Mesenchymal stem cell (in vitro differentiated cells and primary cell): ENCODE results near the gene BMAL2.
A peak's percentile ranks its signal among the peaks of the same experiment; 100 is the strongest.

ENCODE experiments used
- DNase-seq: peaks from one replicate; pipeline ENCODE4 v3.0.0-alpha.2; 2013
- H2AFZ ChIP-seq: one replicate; pipeline ENCODE4 v1.6.1; 2013; ENCODE audit warnings: low read depth, mild to moderate bottlenecking, control low read depth, inconsistent platforms, low read length, moderate library complexity
- H2AK5ac ChIP-seq: 2 replicates; pipeline ENCODE4 v1.6.1; 2013; ENCODE audit warnings: low read length, moderate library complexity, mild to moderate bottlenecking, inconsistent platforms; ENCODE audit not compliant: severe bottlenecking
- H2BK120ac ChIP-seq: one replicate; pipeline ENCODE4 v1.6.1; 2013; ENCODE audit warnings: low read depth, mild to moderate bottlenecking, inconsistent platforms, low read length, moderate library complexity
- H2BK12ac ChIP-seq, 2 experiments: one replicate each; pipeline ENCODE4 v1.6.1; 2013; ENCODE audit warnings: inconsistent platforms in 2 of 2, low read length in 2 of 2, mild to moderate bottlenecking in 2 of 2, moderate library complexity in 2 of 2, control low read depth in 1 of 2
- H2BK15ac ChIP-seq: one replicate; pipeline ENCODE4 v1.6.1; 2013; ENCODE audit warnings: mild to moderate bottlenecking, low read depth, inconsistent platforms; ENCODE audit not compliant: poor library complexity, severe bottlenecking
- H2BK5ac ChIP-seq: 2 replicates; pipeline ENCODE4 v1.6.1; 2013; ENCODE audit warnings: low read depth, mild to moderate bottlenecking, low read length, control low read depth, inconsistent platforms; ENCODE audit not compliant: poor library complexity, severe bottlenecking
- H3K14ac ChIP-seq, 2 experiments: one replicate each; pipeline ENCODE4 v1.6.1; 2013; ENCODE audit warnings: inconsistent platforms in 2 of 2, low read length in 2 of 2, control low read depth in 1 of 2, mild to moderate bottlenecking in 1 of 2, moderate library complexity in 1 of 2
- H3K18ac ChIP-seq, 2 experiments: one replicate each; pipeline ENCODE4 v1.6.1; 2013; ENCODE audit warnings: inconsistent platforms in 2 of 2, low read length in 2 of 2, control low read depth in 1 of 2, low read depth in 1 of 2, mild to moderate bottlenecking in 1 of 2
- H3K23ac ChIP-seq, 2 experiments: one replicate each; pipeline ENCODE4 v1.6.1; 2013; ENCODE audit warnings: inconsistent platforms in 2 of 2, low read length in 2 of 2, mild to moderate bottlenecking in 2 of 2, moderate library complexity in 2 of 2, control low read depth in 1 of 2
- H3K27ac ChIP-seq: 2 replicates; pipeline ENCODE4 v1.5.1; 2013; ENCODE audit warnings: mild to moderate bottlenecking, moderate library complexity, low read length, control low read depth, inconsistent platforms; ENCODE audit not compliant: poor library complexity, severe bottlenecking
- H3K27me3 ChIP-seq, 2 experiments: 2 replicates each; pipeline versions ENCODE4 v1.6.1 to v1.7.0; 2013; ENCODE audit warnings: low read length in 2 of 2, mild to moderate bottlenecking in 2 of 2, moderate library complexity in 2 of 2, control low read depth in 1 of 2, inconsistent platforms in 1 of 2; ENCODE audit not compliant: control insufficient read depth in 1 of 2, insufficient read depth in 1 of 2
- H3K36me3 ChIP-seq, 2 experiments: 2 replicates each; pipeline versions ENCODE4 v1.6.1 to v1.7.0; 2013; ENCODE audit warnings: low read length in 2 of 2, control low read depth in 1 of 2, inconsistent platforms in 1 of 2, low read depth in 1 of 2, mild to moderate bottlenecking in 1 of 2; ENCODE audit not compliant: insufficient read depth in 2 of 2, control insufficient read depth in 1 of 2
- H3K4ac ChIP-seq, 2 experiments: one replicate each; pipeline ENCODE4 v1.6.1; 2013; ENCODE audit warnings: inconsistent platforms in 2 of 2, low read length in 2 of 2, mild to moderate bottlenecking in 2 of 2, moderate library complexity in 2 of 2, control low read depth in 1 of 2, low read depth in 1 of 2
- H3K4me1 ChIP-seq: 2 replicates; pipeline ENCODE4 v1.6.1; 2013; ENCODE audit warnings: low read depth, low read length, control low read depth; ENCODE audit not compliant: control insufficient read depth, insufficient read depth
- H3K4me2 ChIP-seq: 2 replicates; pipeline ENCODE4 v1.6.1; 2013; ENCODE audit warnings: low read length, mild to moderate bottlenecking, inconsistent platforms; ENCODE audit not compliant: poor library complexity, severe bottlenecking
- H3K4me3 ChIP-seq, 2 experiments: 2 replicates each; pipeline versions ENCODE4 v1.5.1 to v1.7.0; 2013; ENCODE audit warnings: low read length in 2 of 2, mild to moderate bottlenecking in 2 of 2, control low read depth in 1 of 2, low read depth in 1 of 2; ENCODE audit not compliant: insufficient read depth in 1 of 2
- H3K79me1 ChIP-seq: replicated peaks from 2 replicates; pipeline ENCODE4 v1.6.1; 2013; ENCODE audit warnings: mild to moderate bottlenecking, control low read depth, low read length, inconsistent platforms; ENCODE audit not compliant: poor library complexity, severe bottlenecking
- H3K9ac ChIP-seq: 2 replicates; pipeline ENCODE4 v1.7.0; 2013; ENCODE audit warnings: mild to moderate bottlenecking, low read length, moderate library complexity
- H3K9me3 ChIP-seq: 2 replicates; pipeline ENCODE4 v1.7.0; 2013; ENCODE audit warnings: mild to moderate bottlenecking, low read length; ENCODE audit not compliant: control insufficient read depth
- H4K8ac ChIP-seq: one replicate; pipeline ENCODE4 v1.6.1; 2013; ENCODE audit warnings: inconsistent platforms, mild to moderate bottlenecking, low read length, moderate library complexity
- H4K91ac ChIP-seq: one replicate; pipeline ENCODE4 v1.6.1; 2013; ENCODE audit warnings: mild to moderate bottlenecking, low read length, inconsistent platforms
- WGBS: methylation state at CpG from one replicate; pipeline ENCODE4 v1.1.7; 2013; ENCODE audit warnings: mixed read lengths; 5-methylcytosine and 5-hydroxymethylcytosine counted together

BMAL2 gene

GRCh38 chr12:27337376-27337775 is 4.7 kb downstream of the BMAL2 start:
- no peak for DNase-seq
- H3K9me3 ChIP-seq, result no peaks in the 10 kb centered on the region
- no peak overlapping the region for H3K4me2 ChIP-seq
- H2BK120ac ChIP-seq, result no peak overlapping the region
- H3K36me3 ChIP-seq, result no peaks in the 10 kb centered on the region
- no peak overlapping the region for H3K27ac ChIP-seq
- no peak overlapping the region for H3K4ac ChIP-seq
- no peak overlapping the region for H2BK15ac ChIP-seq
- no peak overlapping the region for H3K18ac ChIP-seq
- no peak overlapping the region for H2AFZ ChIP-seq
- H2AK5ac ChIP-seq, result no peak overlapping the region
- no peak overlapping the region for H4K91ac ChIP-seq
- H3K4me3 ChIP-seq, result no peak overlapping the region
- H3K79me1 ChIP-seq, result peaks cover 7% of the 10 kb centered on the region
- no peaks in the 10 kb centered on the region for H3K27me3 ChIP-seq
- 86% methylated on average over 1 of the region's 1 CpG for WGBS
- peaks cover 9% of the 10 kb centered on the region for H3K4me1 ChIP-seq
- no peak overlapping the region for H4K8ac ChIP-seq
- no peak overlapping the region for H3K14ac ChIP-seq
- H2BK5ac ChIP-seq, result no peak overlapping the region
- no peak overlapping the region for H2BK12ac ChIP-seq
- H3K23ac ChIP-seq, result no peak overlapping the region
- H3K9ac ChIP-seq, result no peak overlapping the region

DNA sequence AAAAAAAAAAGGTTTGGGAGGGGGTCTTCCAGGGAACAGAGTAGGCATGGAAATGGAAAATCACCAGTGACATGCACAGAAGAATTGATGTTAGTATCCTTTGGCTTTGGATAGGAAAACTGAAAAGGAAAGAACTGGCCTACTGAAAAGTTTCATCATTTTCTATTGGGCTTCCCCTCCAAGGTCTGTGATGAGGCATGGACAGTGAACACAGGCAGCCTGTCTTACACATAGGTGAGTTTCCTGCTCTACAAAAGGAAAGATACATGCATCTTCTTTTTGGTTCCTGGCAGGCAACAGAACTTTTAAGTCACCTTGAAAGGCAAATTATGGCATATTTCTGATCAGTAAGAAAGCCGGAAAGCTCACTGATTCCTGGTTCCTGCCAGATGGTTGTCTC is 5.8 kb downstream of the BMAL2 start:
- Histone ChIP-seq H3K4me2 (no peak overlapping the region), H3K79me1 (peaks cover 9% of the 10 kb centered on the region), H2BK15ac (peak overlapping the region; percentile 7), H3K27ac (no peak overlapping the region), H4K8ac (no peak overlapping the region), H3K23ac (no peak overlapping the region), H2AFZ (no peak overlapping the region), H3K4me3 (no peak overlapping the region), H3K4ac (no peak overlapping the region), H4K91ac (no peak overlapping the region), H3K36me3 (no peaks in the 10 kb centered on the region), H2BK120ac (no peak overlapping the region), H3K4me1 (peaks cover under 1% of the 10 kb centered on the region), H3K18ac (no peak overlapping the region), H2BK12ac (no peak overlapping the region), H3K14ac (no peak overlapping the region), H3K9ac (no peak overlapping the region), H3K9me3 (no peaks in the 10 kb centered on the region), H2AK5ac (no peak overlapping the region), H3K27me3 (no peaks in the 10 kb centered on the region), H2BK5ac (no peak overlapping the region)
- no peak for DNase-seq
- WGBS, result 93% methylated on average over 1 of the region's 1 CpG

DNA sequence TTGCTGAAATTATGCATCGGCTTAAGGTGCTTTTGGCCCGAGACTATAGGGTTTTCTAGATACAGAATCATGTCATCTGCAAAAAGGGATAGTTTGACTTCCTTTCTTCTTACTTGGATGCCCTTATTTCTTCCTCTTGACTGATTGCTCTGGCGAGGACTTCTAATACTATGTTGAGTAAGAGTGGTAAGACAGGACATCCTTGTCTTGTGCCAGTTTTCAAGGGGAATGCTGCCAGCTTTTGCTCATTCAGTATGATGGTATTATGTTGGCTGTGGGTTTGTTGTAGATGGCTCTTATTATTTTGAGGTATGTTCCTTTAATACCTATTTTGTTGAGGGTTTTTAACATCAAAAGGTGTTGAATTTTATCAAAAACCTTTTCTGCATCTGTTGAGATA is 8.3 kb downstream of the BMAL2 start:
- Histone ChIP-seq H3K4me2 (no peak overlapping the region), H2BK120ac (no peak overlapping the region)
- 97% methylated on average over 3 of the region's 3 CpGs for WGBS

DNA sequence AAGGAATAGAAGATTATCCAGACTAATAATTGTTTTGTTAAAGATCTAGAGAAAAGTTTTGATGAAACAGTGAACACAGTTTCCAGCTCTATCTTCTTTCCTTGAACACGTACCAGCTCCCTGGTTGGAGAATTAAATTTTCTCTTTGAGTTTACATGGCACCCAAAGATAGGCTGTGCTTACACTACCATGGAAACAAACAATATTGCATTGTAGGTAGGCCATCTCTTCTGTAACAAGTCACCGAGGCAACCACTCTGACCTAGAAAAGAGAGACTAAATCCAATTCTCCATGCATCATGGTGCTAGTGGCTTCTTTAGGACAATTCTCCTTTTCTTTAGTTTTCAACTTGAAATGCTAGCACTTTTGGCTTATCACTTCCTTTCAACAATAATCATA is 9.9 kb downstream of the BMAL2 start:
- no peak overlapping the region for H2AK5ac ChIP-seq
- no peak overlapping the region for H2BK15ac ChIP-seq
- H2BK5ac ChIP-seq, result no peak overlapping the region
- WGBS, result 98% methylated on average over 2 of the region's 2 CpGs
- no peaks in the 10 kb centered on the region for H3K4me1 ChIP-seq
- H3K36me3 ChIP-seq, result no peaks in the 10 kb centered on the region
- no peaks in the 10 kb centered on the region for H3K9me3 ChIP-seq
- no peak overlapping the region for H3K4me3 ChIP-seq
- no peak overlapping the region for H4K91ac ChIP-seq
- H3K27ac ChIP-seq, result no peak overlapping the region
- no peak overlapping the region for H2BK120ac ChIP-seq
- no peak for DNase-seq
- H2BK12ac ChIP-seq, result no peak overlapping the region
- peaks cover 11% of the 10 kb centered on the region for H3K79me1 ChIP-seq
- no peak overlapping the region for H3K23ac ChIP-seq
- H3K14ac ChIP-seq, result no peak overlapping the region
- H3K4me2 ChIP-seq, result no peak overlapping the region
- H3K9ac ChIP-seq, result peak overlapping the region; percentile 77
- no peak overlapping the region for H2AFZ ChIP-seq
- no peaks in the 10 kb centered on the region for H3K27me3 ChIP-seq
- H3K18ac ChIP-seq, result no peak overlapping the region
- H4K8ac ChIP-seq, result no peak overlapping the region
- no peak overlapping the region for H3K4ac ChIP-seq

More for the DNA sequence above, 8.3 kb downstream of the BMAL2 start:
- Histone ChIP-seq H2BK12ac (no peak overlapping the region), H3K18ac (no peak overlapping the region), H2BK5ac (no peak overlapping the region), H3K9me3 (no peaks in the 10 kb centered on the region), H4K91ac (no peak overlapping the region), H3K23ac (no peak overlapping the region), H3K27me3 (no peaks in the 10 kb centered on the region), H3K27ac (no peak overlapping the region), H4K8ac (no peak overlapping the region), H3K4me1 (no peaks in the 10 kb centered on the region), H2AFZ (no peak overlapping the region), H3K4ac (no peak overlapping the region), H2BK15ac (no peak overlapping the region), H3K4me3 (no peak overlapping the region), H3K9ac (no peak overlapping the region), H3K36me3 (no peaks in the 10 kb centered on the region), H3K14ac (no peak overlapping the region), H3K79me1 (peaks cover 11% of the 10 kb centered on the region), H2AK5ac (no peak overlapping the region)
- DNase-seq, result no peak
